CMK (cell line): ENCODE measurements around the gene TRAPPC10.

Experiments
- DNase-seq: peaks from one replicate; pipeline ENCODE4 v3.0.0-alpha.2; 2010; ENCODE audit warnings: low read depth

TRAPPC10 gene

GRCh38 chr21:43983390-43983789 is 28.7 kb upstream of the TRAPPC10 start:
- DNase-seq: no peak

- no peak for DNase-seq
These were observed 28.2 kb upstream of the TRAPPC10 start for GRCh38 chr21:43983860-43984420.

GRCh38 chr21:43984905-43985689 is 27.0 kb upstream of the TRAPPC10 start:
- DNase-seq: no peak

DNA sequence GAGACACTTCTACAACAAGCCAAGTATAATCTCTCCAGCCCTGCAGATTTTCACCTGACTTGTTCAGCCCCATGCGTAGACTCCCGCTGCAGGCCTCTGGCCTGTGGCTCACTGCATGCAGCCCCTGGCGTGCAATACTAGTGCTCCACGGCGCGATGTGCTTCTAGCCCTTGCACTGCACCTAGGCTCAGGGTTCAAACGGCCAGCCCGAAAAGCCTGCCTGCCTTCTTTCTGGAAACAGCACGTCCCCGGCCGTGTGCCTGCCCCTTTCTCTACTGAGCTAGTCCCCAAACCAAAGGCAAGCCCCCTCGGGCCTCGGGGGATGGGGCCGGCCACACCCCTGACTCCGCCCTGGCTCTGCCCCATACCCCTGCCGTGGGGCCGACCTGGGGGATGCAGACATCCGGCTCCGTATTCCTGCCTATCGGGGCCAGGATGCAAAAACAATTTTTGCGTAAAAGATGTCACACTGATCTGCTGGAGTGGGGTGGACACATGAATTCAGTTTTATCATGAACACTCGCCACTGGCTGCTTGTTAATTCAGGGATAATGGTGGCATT is 26.3 kb upstream of the TRAPPC10 start:
- DNase-seq: no peak

DNA sequence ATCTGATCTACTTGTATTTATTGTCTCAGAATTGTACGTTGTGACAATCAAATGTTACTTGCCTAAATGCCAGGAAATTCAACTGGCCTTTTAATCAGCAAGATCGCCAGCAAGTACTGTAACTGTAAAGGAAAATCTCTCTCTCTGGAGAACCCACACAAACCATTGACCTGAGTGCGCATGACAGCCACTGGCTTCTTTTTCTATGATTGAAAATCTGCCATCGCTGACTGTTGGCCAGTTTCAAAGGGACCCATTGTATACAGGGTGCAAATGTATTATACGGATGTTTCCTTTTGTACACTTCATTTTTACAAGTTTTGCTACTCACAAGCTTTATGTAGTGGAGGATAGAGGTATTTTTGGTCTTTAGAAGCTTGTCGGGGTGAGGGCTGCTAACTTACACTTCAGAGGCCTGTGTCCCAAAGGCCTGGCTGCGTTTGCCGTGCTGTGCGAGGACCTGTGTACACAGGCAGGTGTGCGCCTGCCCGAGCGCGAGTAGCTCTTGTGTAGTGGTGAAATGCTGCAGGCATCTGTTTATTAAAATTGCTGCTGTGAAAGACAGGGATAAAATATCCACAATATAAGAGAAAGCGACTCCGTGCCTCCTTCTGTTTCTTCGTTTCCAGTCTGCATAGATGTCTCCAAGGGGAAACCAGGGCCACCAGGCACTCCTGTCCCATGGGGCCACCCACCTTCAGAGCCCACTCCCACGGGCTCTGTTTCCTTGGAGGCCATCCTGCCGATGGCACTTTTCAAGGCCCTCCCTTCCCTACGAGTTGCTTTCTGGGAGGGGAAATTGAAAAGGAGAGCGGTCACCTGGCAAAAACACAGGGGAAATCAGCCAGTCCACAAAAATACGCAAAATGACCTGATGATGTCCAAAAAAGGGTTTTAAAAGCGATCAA is 25.3 kb upstream of the TRAPPC10 start:
- no peak for DNase-seq

- DNase-seq: no peak
These were observed 24.6 kb upstream of the TRAPPC10 start for GRCh38 chr21:43987509-43987908.

GRCh38 chr21:43988016-43988415 is 24.1 kb upstream of the TRAPPC10 start:
- DNase-seq: no peak

DNA sequence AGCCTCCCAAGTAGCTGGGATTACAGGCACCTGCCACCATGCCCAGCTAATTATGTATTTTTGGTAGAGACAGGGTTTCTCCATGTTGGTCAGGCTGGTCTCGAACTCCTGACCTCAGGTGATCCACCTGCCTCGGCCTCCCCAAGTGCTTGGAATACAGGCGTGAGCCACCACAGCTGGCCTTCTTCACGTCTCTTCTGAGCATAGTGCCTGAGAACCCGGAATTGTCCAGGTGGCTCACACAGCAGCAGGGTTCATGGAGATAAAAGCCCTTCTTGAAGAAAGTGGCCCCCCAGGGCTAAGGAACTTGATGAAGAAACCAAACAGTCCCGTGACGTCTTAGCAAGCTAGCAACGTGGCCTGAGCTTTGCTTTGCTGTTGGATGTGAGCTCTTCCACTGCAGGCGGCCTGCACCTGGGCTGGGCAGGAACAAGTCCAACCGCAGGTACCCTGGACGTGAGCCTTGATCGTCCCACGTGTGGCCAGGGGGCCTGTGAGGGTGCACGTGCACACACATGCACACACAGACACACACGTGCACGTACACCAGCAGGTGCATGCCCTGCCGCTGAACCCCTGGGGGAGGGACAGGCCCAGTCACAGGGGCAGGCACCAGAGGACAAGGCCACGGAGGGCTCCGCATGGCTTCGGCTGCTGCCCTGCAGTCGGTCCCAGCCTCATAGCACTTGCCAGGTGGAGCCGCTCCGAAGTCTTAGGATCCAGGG is 23.4 kb upstream of the TRAPPC10 start:
- DNase-seq: no peak

DNA sequence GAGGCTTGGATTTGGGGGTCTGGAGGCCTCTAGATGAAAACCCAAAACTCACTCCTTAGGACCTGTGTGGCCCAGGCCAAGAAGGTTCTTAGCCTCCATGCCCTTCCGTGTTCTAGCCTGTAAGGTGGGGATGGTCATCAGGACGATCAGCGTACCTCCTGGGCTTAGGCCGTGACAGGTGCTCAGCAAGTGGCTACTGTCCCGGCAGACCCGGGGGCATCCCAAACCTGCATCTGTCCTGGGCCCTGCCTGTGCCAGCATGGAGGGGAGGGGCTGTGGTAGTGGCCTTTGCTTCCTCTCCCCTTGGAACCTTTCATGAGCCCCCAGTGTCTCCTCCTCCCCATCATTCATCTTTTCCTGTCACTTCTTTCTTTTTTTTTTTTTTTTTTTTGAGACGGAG is 22.7 kb upstream of the TRAPPC10 start:
- no peak for DNase-seq

DNA sequence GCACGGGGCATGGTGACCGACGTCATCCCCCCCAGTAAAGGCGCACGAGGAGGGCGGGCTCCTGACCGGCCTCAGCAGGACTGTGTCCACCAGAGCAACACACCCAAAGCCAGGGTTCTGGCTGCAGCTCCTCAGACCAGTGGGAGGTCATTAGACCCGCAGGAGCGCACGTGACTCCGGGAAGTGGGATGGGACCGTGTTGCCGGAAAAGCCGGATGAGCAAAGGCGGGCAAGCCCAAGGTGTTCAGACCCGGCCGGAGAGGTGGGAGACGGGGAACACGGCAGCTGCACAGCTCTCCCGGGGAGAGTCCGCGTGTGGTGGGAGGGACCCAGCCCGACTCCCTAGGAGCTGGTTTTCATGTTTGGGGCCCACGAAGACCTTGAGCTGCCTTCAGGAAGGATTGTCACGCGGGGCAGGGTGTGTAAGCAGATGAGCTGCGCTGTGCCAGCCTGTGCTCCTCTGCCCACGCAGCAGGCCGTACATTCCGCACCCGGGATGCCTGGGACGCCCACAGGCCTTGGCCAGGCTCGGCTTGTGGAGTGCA is 20.6 kb upstream of the TRAPPC10 start:
- DNase-seq: no peak

DNA sequence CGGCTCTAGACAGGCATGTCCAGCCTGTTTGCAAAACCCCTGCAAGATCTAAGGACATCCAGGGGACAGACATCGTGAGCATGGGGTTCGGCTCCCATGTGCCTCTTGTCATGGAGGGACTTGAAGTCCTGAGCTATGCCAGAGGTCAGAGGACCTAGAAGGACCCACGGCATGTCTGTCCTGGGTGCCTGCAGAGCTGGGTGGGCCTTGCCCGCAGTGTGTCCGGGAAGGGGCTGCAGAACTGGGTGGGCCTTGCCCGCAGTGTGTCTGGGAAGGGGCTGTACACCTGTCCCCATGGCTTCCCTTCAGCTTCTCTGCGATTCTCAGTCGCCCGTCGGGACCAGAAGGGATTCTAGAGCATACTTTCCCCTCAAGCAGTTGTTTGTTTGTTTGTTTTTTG is 20.0 kb upstream of the TRAPPC10 start:
- no peak for DNase-seq

- no peak for DNase-seq
These were observed 18.6 kb upstream of the TRAPPC10 start for GRCh38 chr21:43993420-43993934.

DNA sequence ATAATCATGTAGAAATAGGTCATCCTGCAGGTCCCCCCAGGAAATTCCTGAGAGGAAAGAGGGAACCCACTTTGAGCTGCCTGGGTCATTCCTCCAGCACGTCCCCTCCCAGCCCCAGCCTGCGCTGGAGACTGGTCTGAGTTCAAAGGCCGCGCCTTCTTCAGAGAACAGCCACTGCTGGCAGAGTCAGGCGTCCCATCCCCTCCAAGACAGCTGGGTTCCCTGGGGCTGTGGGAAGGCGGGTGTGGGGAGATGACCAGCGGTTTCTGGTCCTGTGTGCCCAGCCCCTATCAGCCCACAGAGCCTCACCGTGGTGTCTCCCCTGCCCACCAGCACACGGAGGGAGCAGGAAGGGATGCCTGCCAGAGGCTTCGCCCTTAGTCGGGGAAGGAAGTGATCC is 18.0 kb upstream of the TRAPPC10 start:
- no peak for DNase-seq

GRCh38 chr21:43994646-43995045 is 17.5 kb upstream of the TRAPPC10 start:
- no peak for DNase-seq

DNA sequence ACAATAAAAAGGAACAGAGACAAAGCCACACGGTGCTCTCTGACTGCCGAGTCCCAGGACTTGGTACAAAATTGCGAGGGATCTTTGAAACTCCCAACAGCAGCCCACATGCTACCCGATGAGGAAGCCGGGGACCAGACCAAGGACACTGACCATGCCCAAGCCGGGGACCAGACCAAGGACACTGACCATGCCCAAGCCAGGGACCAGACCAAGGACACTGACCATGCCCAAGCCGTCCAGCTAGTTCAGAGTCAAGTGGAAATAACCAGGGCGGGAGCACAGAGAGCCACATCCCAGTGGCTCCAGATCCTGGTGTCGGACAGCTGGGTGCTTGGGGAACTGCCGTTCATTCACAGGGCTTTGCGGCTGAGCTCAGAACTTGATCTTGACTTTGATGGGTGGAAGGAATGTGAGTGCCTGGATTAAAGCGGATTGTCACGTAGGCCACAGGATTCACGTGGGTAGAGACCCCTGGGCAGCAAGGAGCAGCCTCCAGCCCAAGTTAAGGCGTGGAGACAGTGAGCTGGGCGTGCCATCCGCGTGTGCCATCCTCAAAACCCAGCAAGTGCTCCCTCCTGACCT is 16.5 kb upstream of the TRAPPC10 start:
- DNase-seq: no peak

DNA sequence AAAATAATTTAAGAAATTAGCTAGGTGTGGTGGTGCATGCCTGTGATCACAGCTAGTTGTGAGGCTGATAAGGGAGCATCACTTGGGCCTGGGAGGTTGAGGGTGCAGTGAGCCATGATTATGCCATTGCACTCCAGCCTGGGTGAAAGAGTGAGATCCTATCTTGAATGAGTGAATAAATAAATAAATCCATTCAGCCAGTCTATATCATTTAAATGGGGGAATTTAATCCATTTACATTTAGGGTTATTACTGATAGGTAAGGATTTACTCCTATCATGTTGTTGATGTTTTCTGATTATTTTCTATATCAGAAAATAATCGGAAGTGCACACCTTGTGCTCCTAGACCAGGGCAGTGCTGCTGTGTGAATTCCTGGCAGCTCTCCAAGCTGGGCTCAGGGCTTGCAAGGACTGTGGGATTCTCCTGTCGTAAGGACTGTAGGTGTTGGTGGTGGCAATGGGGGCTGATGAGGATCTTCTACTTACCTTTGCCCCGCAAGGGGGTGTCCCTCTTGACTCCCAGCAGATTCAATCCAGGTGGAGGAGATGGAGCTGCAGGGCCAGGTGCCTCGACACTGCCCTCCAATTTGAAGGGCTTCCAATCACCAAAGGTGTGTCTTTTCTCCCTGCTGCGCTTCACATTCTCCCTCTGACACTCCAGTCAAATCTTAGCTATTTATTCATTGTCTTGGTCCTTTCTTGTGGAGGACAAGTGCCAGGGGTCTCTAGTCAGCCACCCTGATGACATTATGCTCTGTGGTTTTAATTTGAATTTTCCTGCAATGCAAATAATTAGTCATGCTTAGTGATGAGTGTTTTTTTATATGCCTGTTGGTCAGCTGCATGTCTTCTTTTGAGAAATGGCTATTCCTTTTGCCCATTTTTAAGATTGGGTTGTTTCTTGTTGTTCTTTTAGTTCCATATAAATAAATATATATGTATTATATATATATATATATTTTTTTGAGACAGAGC is 14.1 kb upstream of the TRAPPC10 start:
- no peak for DNase-seq

DNA sequence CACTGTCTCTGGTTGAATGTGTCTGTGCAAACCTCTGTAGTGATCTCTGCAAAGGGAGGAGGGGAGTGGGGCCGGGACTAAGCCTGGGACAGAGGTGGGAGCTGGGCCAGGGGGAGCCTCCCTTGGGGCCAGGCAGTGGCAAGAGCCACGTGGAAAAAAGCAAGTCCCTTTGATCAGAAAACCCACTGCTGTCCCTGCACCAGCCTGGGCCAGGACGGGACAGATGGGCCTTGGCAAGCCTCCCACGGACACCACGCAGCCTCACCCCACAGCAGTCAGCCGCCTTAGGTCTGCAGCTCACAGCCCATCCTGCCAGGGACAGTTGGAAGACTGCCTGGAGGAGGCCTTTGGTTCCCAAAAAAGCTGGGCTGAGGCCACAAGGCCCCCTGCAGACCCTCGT is 11.7 kb upstream of the TRAPPC10 start:
- DNase-seq: no peak

- DNase-seq: no peak
These were observed 9.6 kb upstream of the TRAPPC10 start for GRCh38 chr21:44002511-44002910.

- DNase-seq: no peak
These were observed 8.7 kb upstream of the TRAPPC10 start for GRCh38 chr21:44003307-44003966.
